Breast epithelium (tissue), 3 donors: ENCODE data around the gene CHST15.

ENCODE experiments used
- POLR2AphosphoS5 ChIP-seq, 3 donors: sonication (generic); formaldehyde crosslinking; IDR thresholded peaks; one replicate each; pipeline ENCODE4 v1.6.1; 2017; ENCODE audit warnings: antibody characterized with exemption in 3 of 3
- TF ChIP-seq, protein P1 (sequence below), 3 donors: fragments of 450-650 bp; IDR thresholded peaks; one replicate each; pipeline ENCODE4 v1.5.1; 2016 to 2017; ENCODE audit warnings: antibody characterized with exemption in 3 of 3, mild to moderate bottlenecking in 3 of 3, moderate library complexity in 3 of 3

DNA sequence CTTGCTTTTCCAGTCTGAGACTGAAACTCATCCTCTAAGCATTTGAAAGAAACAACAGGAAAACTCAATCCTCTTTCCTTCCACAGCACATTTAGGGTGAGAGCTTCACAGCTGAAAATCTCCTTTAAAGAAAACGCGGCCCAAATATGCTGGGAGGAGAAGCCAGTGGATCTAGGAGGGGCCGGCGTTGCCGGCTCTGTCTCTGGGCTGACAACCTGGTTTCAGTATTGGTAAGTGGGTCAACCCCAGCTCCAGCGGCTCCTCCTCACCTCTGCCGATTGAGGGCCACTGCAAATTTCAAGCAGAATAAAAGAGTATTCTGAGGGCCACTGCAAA is 126.5 kb downstream of the CHST15 start:
- no peak for TF ChIP-seq POLR2AphosphoS5 (IDR thresholded peaks at IDR 0.05)
- TF ChIP-seq, protein P1, sequence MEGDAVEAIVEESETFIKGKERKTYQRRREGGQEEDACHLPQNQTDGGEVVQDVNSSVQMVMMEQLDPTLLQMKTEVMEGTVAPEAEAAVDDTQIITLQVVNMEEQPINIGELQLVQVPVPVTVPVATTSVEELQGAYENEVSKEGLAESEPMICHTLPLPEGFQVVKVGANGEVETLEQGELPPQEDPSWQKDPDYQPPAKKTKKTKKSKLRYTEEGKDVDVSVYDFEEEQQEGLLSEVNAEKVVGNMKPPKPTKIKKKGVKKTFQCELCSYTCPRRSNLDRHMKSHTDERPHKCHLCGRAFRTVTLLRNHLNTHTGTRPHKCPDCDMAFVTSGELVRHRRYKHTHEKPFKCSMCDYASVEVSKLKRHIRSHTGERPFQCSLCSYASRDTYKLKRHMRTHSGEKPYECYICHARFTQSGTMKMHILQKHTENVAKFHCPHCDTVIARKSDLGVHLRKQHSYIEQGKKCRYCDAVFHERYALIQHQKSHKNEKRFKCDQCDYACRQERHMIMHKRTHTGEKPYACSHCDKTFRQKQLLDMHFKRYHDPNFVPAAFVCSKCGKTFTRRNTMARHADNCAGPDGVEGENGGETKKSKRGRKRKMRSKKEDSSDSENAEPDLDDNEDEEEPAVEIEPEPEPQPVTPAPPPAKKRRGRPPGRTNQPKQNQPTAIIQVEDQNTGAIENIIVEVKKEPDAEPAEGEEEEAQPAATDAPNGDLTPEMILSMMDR (IDR thresholded peaks at IDR 0.05) = no peak
